Measurements from ENCODE around the gene ERCC8. TPM values are rescaled to one million over a fixed set of nuclear protein-coding genes. Genes with fewer than 3 reads are reported as not detected.
A peak's percentile ranks its signal among the peaks of the same experiment; 100 is the strongest.

The ERCC8 gene
- total and polyA plus RNA-seq, 2 experiments from 2014 or later = 21.6 to 53.9 TPM

- Histone ChIP-seq H3K4me3 (no peak overlapping the region), H3K79me2 (replicated peaks; ENCODE audit: insufficient read depth) (no peaks in the 10 kb centered on the region), H3F3A (replicated peaks; ENCODE audit: low read depth) (no peaks in the 10 kb centered on the region), H4K20me1 (replicated peaks; ENCODE audit: insufficient read depth) (no peaks in the 10 kb centered on the region), H3K27ac (ENCODE audit: low read depth) (no peak overlapping the region), H3K9me2 (ENCODE audit: insufficient read depth) (no peaks in the 10 kb centered on the region), H3K36me3 (ENCODE audit: insufficient read depth) (peaks cover 16% of the 10 kb centered on the region), H3K4me1 (ENCODE audit: insufficient read depth) (no peaks in the 10 kb centered on the region), H3K4me2 (no peak overlapping the region), H2AFZ (no peak overlapping the region), H3K27me3 (ENCODE audit: insufficient read depth) (no peaks in the 10 kb centered on the region)
- DNase-seq (ENCODE audit: low spot score) (no peak), ATAC-seq (no peak)
- H3K4me3 Mint-ChIP-seq = no peak overlapping the region
- TF ChIP-seq ZNF114 (CRISPR knock-in tag; IDR thresholded peaks at IDR 0.05) = no peak
- no peak for TF ChIP-seq STAT1 (IDR thresholded peaks at IDR 0.05; ENCODE audit: unreplicated experiment)
- no peak for TF ChIP-seq NANOG (IDR thresholded peaks at IDR 0.05; ENCODE audit: borderline replicate concordance)
- no peak for TF ChIP-seq EZH2phosphoT487 (IDR thresholded peaks at IDR 0.05; ENCODE audit: unreplicated experiment)
- TF ChIP-seq ZNF462 (CRISPR knock-in tag; IDR thresholded peaks at IDR 0.05) = no peak
- H3K9me3 Mint-ChIP-seq = peaks cover 23% of the 10 kb centered on the region
- H3K4me1 Mint-ChIP-seq = peaks cover 6% of the 10 kb centered on the region; the same call in 2 of the 3 replicates
- peaks cover 2% of the 10 kb centered on the region for H3K27me3 Mint-ChIP-seq (ENCODE audit: insufficient read depth, low read depth, poor library complexity)
- H3K36me3 Mint-ChIP-seq (ENCODE audit: low read depth) = peaks cover 39% of the 10 kb centered on the region
- no peak overlapping the region for H3K27ac Mint-ChIP-seq
These were observed 58.7 kb downstream of the ERCC8 start for GRCh38 chr5:60886158-60886557.

- Histone ChIP-seq H3K9me2 (ENCODE audit: insufficient read depth) (no peaks in the 10 kb centered on the region), H3K4me1 (ENCODE audit: insufficient read depth) (no peaks in the 10 kb centered on the region), H3K79me2 (replicated peaks; ENCODE audit: insufficient read depth) (no peaks in the 10 kb centered on the region), H3F3A (replicated peaks; ENCODE audit: low read depth) (no peaks in the 10 kb centered on the region), H3K4me3 (no peak overlapping the region), H3K27me3 (ENCODE audit: insufficient read depth) (no peaks in the 10 kb centered on the region), H2AFZ (no peak overlapping the region), H3K27ac (ENCODE audit: low read depth) (no peak overlapping the region), H3K4me2 (no peak overlapping the region), H3K36me3 (ENCODE audit: insufficient read depth) (peaks cover 18% of the 10 kb centered on the region), H4K20me1 (replicated peaks; ENCODE audit: insufficient read depth) (no peaks in the 10 kb centered on the region)
- TF ChIP-seq NANOG (IDR thresholded peaks at IDR 0.05; ENCODE audit: borderline replicate concordance) (no peak), CTCF (conservative IDR thresholded peaks at IDR 0.05; ENCODE audit: low read depth in 2 of 2) (peak; percentile 62 to 71)
- Mint-ChIP-seq H3K4me1 (no peaks in the 10 kb centered on the region; the same call in 2 of the 3 replicates), H3K27ac (no peak overlapping the region), H3K9me3 (peaks cover 53% of the 10 kb centered on the region), H3K27me3 (ENCODE audit: insufficient read depth, low read depth, poor library complexity) (peaks cover 6% of the 10 kb centered on the region), H3K36me3 (ENCODE audit: low read depth) (peaks cover 63% of the 10 kb centered on the region), H3K4me3 (no peak overlapping the region)
- ATAC-seq = no peak
- peak; percentile 43 for DNase-seq (ENCODE audit: low spot score)
These were observed 61.6 kb downstream of the ERCC8 start for GRCh38 chr5:60883229-60883628.

Data from GM23338 (cell line).